BLaER1 treated with 17β-estradiol and CSF1 and Interleukin-3, amounts not matched to agents 10 nM and 100 nM (cell line): ENCODE data around the gene CDH16.
A peak's percentile ranks its signal among the peaks of the same experiment; 100 is the strongest.

ENCODE experiments used
- H3K27ac ChIP-seq, 11 experiments: shearing (Covaris generic); formaldehyde crosslinking; 2 replicates each; pipeline ENCODE4 v1.8.1; 2022
- H3K27me3 ChIP-seq, 11 experiments: shearing (Covaris generic); formaldehyde crosslinking; 2 replicates each; pipeline ENCODE4 v1.8.1; 2022
- H3K36me3 ChIP-seq, 11 experiments: shearing (Covaris generic); formaldehyde crosslinking; 2 replicates each; pipeline ENCODE4 v1.8.1; 2022
- H3K4me1 ChIP-seq, 10 experiments: shearing (Covaris generic); formaldehyde crosslinking; 2 replicates each; pipeline ENCODE4 v1.8.1; 2022
- H3K4me2 ChIP-seq, 11 experiments: shearing (Covaris generic); formaldehyde crosslinking; 2 replicates each; pipeline ENCODE4 v1.8.1; 2022
- H3K4me3 ChIP-seq, 10 experiments: shearing (Covaris generic); formaldehyde crosslinking; 2 replicates each; pipeline ENCODE4 v1.8.1; 2022
- H3K9ac ChIP-seq, 11 experiments: shearing (Covaris generic); formaldehyde crosslinking; 2 replicates each; pipeline ENCODE4 v1.8.1; 2022
- H3K9me3 ChIP-seq, 11 experiments: shearing (Covaris generic); formaldehyde crosslinking; replicated peaks in 1 of 11; 2 replicates each; pipeline ENCODE4 v1.8.1; 2022
- H4K20me1 ChIP-seq, 11 experiments: shearing (Covaris generic); formaldehyde crosslinking; 2 replicates each; pipeline ENCODE4 v1.8.1; 2022
- Cebpa-rat ChIP-seq, 11 experiments: shearing (Covaris generic); IDR thresholded peaks; 2 replicates each; pipeline ENCODE4 v1.8.1; 2022

Gene CDH16

DNA sequence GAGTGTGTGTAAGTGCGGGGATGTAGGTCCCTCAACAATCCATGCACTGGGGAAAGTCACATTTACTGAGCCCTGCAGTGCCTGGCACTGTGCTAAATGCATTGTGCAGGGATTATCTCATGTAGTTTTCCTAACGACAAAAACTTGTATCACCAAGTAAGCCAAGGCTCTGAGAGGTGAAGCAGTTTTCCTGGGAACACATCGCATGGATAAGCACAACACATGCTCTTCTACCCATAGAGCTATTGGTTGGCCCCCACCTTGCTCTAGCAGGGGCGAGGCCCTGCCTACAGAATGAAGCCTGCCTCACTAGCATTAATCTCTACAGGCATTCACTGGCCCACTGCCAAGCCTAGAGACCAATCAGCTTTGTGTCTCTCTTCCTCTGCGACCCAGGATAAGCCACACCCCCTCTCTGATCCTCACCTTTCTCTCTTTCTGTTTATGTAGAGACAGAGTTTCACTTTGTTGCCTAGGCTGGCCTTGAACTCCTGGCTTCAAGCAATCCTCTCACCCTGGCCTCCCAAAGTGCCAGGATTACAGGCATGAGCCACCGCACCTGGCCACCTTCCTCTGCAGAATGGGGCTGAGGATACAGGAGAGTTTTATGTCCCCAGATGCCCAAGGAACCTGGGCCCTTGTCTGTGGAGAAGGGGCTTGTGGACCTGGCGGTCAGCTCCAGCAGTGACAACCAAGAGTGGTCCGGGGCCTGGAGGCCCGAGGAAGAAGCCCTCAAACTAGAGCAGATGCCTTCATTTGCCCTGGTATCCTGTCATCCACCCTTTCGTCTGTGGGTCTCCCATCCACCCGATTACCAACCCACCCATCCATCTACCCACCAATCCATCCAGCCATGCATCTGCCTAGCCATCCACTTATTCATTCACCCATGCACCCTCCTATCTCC lies 12.8 kb downstream of the CDH16 start:
- Histone ChIP-seq H3K4me3 (no peak overlapping the region), H3K27me3 (no peaks in the 10 kb centered on the region), H3K9me3 (no peaks in the 10 kb centered on the region), H4K20me1 (peaks cover 0 to 3% (median 0%) of the 10 kb centered on the region in 11 experiments; a peak in 3 of 22 replicates), H3K9ac (0 out of 22 replicates have a peak overlapping the region, but pooled peaks of 1 of the 11 experiments have one; percentile 7), H3K36me3 (no peaks in the 10 kb centered on the region), H3K4me2 (peak overlapping the region in 6 of 11 experiments; percentile 4 to 81 (median 36); a peak in 10 of 22 replicates), H3K27ac (no peak overlapping the region), H3K4me1 (peaks cover 18 to 74% (median 50%) of the 10 kb centered on the region in 10 experiments)
- TF ChIP-seq Cebpa-rat (IDR thresholded peaks at IDR 0.05): no peak

DNA sequence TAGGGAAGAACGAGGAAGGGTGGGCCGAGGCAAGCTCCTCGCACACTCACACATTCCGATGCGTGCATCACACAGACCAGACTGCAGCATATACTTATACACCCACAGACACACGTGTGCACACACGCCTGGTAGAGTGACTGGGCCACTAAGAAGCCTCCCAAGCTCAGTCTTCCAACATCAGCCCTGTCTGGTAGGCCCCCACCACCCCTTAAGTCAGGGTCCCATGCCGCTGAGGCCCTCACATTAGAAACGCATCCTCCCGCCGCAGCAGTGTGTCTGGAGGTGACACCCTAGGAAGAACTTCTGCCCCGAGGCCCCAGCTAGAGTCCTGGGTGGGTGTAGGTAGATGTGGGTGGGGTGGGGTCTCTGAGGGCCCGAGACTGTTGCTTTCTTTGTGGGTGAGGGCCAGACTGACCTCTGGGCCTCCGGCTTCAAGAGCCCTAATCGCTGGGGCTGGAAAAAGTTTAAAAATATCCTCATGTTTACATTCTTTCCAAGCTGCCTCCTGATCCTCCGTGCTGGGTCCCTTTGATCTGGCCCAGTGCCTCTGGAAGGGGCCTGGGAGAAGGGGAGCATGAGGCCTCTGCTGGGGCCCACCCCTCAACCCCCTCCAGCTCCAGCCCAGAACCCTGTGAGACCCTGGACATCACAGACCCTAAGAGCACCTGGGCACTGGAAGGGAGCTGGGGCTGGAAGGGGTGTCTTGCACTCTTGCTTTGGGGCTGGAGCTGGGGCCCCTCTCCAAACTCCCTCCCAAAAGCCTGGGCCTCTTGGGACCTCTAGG lies 13.6 kb downstream of the CDH16 start:
- Histone ChIP-seq H3K36me3 (no peaks in the 10 kb centered on the region), H3K9me3 (no peaks in the 10 kb centered on the region), H3K27me3 (no peaks in the 10 kb centered on the region), H4K20me1 (no peaks in the 10 kb centered on the region; a peak in 2 of 22 replicates), H3K4me3 (no peak overlapping the region), H3K4me2 (peak overlapping the region in 7 of 11 experiments; percentile 63 to 90 (median 79); a peak in 13 of 22 replicates), H3K4me1 (peaks cover 22 to 75% (median 55%) of the 10 kb centered on the region in 10 experiments), H3K27ac (peak overlapping the region in 1 of 11 experiments; percentile 52; a peak in 1 of 22 replicates), H3K9ac (peak overlapping the region in 2 of 11 experiments; percentile 7 to 13; a peak in 1 of 22 replicates)
- no peak for TF ChIP-seq Cebpa-rat (IDR thresholded peaks at IDR 0.05)

DNA sequence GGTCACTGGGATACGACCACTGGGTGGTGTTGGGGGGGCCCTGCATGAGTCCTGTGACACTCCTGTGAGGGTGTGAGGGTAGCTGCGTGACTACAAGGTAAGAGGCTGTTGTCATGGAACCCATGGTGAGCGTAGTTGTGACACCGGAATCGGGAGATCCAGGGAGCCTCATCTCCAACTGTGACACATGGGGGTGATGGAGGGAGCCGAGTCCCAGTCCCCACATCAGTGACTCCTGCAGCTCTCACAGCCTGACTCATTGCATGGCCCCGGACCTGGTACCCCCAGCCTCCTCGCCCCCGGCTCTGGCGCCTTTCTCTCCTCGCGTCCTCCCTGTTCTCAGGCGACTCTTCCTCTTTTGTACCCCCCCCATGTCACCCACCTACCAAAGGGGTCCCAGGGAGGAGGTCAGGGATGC lies 14.2 kb downstream of the CDH16 start:
- peak overlapping the region in 10 of 11 experiments; percentile 45 to 90 (median 66); a peak in 16 of 22 replicates for H3K4me2 ChIP-seq
- no peaks in the 10 kb centered on the region; a peak in 2 of 22 replicates for H4K20me1 ChIP-seq
- H3K9me3 ChIP-seq: no peaks in the 10 kb centered on the region
- no peak overlapping the region for H3K4me3 ChIP-seq
- TF ChIP-seq Cebpa-rat (IDR thresholded peaks at IDR 0.05): no peak
- peak overlapping the region in 3 of 11 experiments; percentile 0 to 60 (median 52); a peak in 3 of 22 replicates for H3K27ac ChIP-seq
- peaks cover 28 to 80% (median 61%) of the 10 kb centered on the region in 10 experiments for H3K4me1 ChIP-seq
- no peaks in the 10 kb centered on the region for H3K27me3 ChIP-seq
- no peaks in the 10 kb centered on the region for H3K36me3 ChIP-seq
- H3K9ac ChIP-seq: peak overlapping the region in 1 of 11 experiments; percentile 13; a peak in 1 of 22 replicates

DNA sequence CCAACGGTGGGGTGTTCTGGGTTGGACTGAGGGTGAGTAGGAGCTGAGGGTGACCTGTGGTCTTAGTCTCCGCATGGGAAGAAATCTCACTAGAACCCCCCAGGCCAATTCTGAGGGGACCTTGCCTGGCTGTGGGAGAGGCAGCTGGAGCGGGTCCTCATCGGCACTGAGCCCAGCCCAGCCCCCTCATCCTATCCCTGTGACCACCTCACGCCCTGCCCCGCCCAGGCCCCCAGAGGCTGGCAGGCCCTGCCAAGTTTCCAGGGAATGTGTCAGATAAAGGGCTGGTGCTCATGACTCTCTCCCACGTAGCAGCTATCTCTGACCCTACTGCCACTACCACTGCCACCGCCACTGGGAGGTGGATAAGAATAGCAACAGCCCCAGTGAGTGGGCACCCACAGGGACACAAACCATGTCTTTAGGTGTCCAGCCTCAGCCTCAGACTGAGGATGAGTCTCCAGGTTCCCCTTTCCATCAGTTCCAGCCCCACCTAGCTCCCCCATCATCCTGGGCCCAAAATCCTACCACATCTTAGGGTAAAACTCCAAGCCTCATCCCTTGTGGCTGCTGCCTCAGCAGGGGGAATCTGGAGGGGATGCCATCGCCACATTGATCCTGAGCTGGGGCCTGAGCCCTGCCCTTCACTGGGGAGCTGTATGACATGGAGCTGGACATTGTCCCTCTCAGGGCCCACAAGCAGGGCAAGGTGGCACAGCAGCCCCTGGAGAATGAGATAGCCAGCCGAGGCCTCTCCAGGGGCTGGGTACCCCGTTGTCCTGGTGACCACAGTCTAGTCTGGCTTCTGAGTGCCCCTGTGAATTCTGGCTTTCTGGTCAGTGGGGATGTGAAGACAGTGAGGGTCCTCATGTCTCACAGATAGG lies 14.9 kb downstream of the CDH16 start:
- Histone ChIP-seq H3K4me1 (peaks cover 32 to 83% (median 63%) of the 10 kb centered on the region in 10 experiments), H3K4me3 (0 out of 20 replicates have a peak overlapping the region, but pooled peaks of 1 of the 10 experiments have one; percentile 11), H3K4me2 (peak overlapping the region; percentile 45 to 90 (median 63)), H3K36me3 (no peaks in the 10 kb centered on the region), H4K20me1 (no peaks in the 10 kb centered on the region; a peak in 2 of 22 replicates), H3K27me3 (no peaks in the 10 kb centered on the region), H3K27ac (peak overlapping the region in 5 of 11 experiments; percentile 0 to 61 (median 59); a peak in 7 of 22 replicates), H3K9ac (peak overlapping the region in 4 of 11 experiments; percentile 37 to 59 (median 42); a peak in 6 of 22 replicates), H3K9me3 (no peaks in the 10 kb centered on the region)
- TF ChIP-seq Cebpa-rat (IDR thresholded peaks at IDR 0.05): no peak

DNA sequence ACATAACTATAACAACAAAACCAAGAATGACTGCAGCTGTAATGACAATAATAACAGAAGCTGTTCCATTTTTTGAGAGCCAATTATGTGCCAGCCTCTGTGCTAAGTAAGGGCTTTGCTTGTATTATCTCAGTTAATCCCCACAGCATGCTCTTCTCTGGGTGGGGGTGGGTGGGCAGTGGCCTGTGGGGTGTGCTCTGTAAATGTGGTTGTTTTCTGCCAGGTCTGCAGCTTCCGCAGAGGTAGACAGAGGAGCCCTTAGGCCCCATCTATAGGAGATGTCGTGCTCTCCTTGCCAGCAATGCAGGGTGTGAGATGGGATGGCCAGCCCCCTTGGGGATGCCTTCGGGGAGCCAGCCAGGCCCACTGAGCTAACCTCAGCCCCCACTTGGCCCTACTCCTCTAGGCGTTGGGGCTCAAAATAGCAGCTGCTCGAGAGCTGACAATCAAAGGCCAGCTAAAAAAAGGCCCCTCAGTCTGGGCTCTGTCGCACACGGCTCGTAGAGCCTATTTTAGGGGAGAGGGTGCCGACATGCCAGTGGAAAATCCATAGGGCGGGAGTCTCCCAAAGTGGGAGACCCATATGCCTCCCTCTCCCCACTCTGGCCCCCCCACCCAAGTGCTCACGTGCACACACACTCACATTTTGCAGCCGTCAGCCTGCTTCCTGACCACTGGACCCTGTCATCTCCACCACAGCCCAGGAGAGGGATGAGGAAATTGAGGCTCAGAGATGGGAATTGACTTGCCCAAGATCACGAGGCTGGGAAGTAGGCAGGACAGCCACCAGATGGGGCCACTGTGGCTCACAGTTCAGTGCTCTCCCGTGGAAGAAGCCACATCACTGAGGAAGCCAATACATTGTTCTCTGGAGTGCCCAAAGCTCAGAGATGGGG lies 15.8 kb downstream of the CDH16 start:
- H3K4me1 ChIP-seq: peaks cover 32 to 74% (median 63%) of the 10 kb centered on the region in 10 experiments
- no peaks in the 10 kb centered on the region for H3K36me3 ChIP-seq
- peak overlapping the region in 4 of 11 experiments; percentile 37 to 59 (median 42); a peak in 6 of 22 replicates for H3K9ac ChIP-seq
- 0 out of 20 replicates have a peak overlapping the region, but pooled peaks of 1 of the 10 experiments have one; percentile 11 for H3K4me3 ChIP-seq
- peak overlapping the region in 4 of 11 experiments; percentile 52 to 61 (median 60); a peak in 9 of 22 replicates for H3K27ac ChIP-seq
- H4K20me1 ChIP-seq: no peaks in the 10 kb centered on the region; a peak in 2 of 22 replicates
- no peak for TF ChIP-seq Cebpa-rat (IDR thresholded peaks at IDR 0.05)
- no peaks in the 10 kb centered on the region for H3K9me3 ChIP-seq
- H3K27me3 ChIP-seq: no peaks in the 10 kb centered on the region
- peak overlapping the region; percentile 45 to 90 (median 63) for H3K4me2 ChIP-seq

DNA sequence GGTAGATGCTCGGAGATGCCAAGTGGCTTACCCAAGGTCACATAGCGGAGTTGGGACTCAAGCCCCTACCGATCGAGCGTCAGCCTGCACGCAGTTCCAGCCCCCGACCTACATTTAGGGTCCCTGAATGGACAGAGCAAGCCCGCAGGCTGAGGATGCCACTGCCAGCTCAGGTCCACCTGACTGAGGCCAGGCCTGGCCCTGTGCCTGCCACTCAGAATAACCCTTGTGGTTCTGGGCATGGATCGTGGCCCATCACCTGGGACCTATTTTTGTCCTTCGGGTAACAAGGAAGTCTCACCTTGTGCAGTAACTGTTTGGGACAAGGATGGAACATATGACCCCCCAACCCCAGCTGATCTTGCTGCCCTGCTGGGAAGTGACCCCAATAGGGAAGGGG lies 17.1 kb downstream of the CDH16 start:
- H3K4me1 ChIP-seq: peaks cover 32 to 69% (median 63%) of the 10 kb centered on the region in 10 experiments
- peak overlapping the region in 8 of 11 experiments; percentile 12 to 90 (median 35); a peak in 9 of 22 replicates for H3K4me2 ChIP-seq
- H3K9ac ChIP-seq: no peak overlapping the region
- H3K4me3 ChIP-seq: no peak overlapping the region
- no peaks in the 10 kb centered on the region for H3K27me3 ChIP-seq
- H4K20me1 ChIP-seq: no peaks in the 10 kb centered on the region
- no peaks in the 10 kb centered on the region for H3K9me3 ChIP-seq
- no peaks in the 10 kb centered on the region for H3K36me3 ChIP-seq
- TF ChIP-seq Cebpa-rat (IDR thresholded peaks at IDR 0.05): no peak
- H3K27ac ChIP-seq: no peak overlapping the region

DNA sequence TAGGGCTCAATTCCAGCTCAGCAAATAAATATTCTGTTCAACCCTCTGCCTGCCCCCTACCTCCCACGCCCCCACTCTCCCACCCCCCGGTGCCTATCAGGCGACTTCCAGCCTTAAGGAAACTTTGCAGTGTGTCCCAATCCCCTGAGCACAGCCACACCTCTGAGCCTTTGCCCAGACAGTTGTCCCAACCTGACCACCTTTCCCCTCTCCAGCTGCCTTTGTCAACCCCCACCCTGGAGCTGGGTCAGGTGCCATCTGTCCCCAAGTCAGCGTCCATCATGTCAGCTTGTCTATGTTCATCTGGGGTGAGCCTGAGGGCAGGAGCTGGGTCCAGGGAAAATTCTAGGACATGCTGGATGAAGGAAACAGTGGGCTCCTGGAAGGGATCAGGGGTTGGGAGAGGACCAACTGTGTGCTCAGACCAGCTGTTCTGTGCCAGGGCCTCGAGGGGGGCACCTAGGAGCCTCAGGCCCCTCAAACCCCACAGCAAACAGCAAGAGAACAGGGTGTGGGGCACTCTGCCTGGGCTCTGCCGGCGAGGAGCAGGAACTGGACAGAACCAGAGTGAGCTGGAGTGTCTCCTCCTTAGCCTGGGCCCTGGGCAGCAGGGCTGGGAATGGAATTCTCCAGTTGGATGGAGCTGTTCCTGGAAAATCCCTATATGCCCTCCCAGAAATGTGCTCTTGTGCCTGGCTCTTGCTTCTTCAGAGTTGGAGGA lies 17.8 kb downstream of the CDH16 start:
- H3K27ac ChIP-seq: no peak overlapping the region

More for the DNA sequence above, 17.8 kb downstream of the CDH16 start:
- H3K4me2 ChIP-seq: peak overlapping the region in 6 of 11 experiments; percentile 32 to 90 (median 76); a peak in 8 of 22 replicates
- no peak for TF ChIP-seq Cebpa-rat (IDR thresholded peaks at IDR 0.05)
- H3K4me1 ChIP-seq: peaks cover 32 to 73% (median 67%) of the 10 kb centered on the region in 10 experiments
- H3K9me3 ChIP-seq: no peaks in the 10 kb centered on the region
- H3K36me3 ChIP-seq: no peaks in the 10 kb centered on the region
- H4K20me1 ChIP-seq: peaks cover 0 to 4% (median 0%) of the 10 kb centered on the region in 11 experiments; a peak in 3 of 22 replicates
- H3K27me3 ChIP-seq: no peaks in the 10 kb centered on the region
- no peak overlapping the region; a peak in 1 of 22 replicates for H3K9ac ChIP-seq
- no peak overlapping the region for H3K4me3 ChIP-seq
